NCI-H2227 (cell line): Measurements from ENCODE around the gene RBFOX1.

Source experiments
- DNase-seq: peaks from one replicate; lab custom pipeline; 2025; ENCODE audit not compliant: unreplicated experiment; lab: John Stamatoyannopoulos, UW

Gene RBFOX1

DNA sequence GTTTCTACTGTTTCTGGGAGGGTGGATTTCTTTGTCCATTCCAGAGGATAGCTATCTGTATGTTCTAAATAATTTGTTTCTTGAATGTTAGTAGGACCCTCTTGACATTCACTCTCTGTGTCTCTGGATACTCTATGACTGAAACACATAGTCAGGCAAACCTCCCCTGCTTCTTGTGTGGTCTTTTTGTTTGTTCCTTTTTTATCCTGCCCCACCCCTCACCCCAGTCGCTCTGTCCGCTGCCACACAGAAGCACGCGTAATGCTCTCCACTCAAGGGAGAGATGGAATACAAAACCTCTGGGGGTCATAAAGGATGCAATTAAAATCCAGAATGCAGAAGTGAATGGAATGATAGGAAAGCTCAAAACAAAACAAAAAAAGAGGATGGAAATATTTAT lies 253.1 kb downstream of the RBFOX1 start:
- DNase-seq = no peak

DNA sequence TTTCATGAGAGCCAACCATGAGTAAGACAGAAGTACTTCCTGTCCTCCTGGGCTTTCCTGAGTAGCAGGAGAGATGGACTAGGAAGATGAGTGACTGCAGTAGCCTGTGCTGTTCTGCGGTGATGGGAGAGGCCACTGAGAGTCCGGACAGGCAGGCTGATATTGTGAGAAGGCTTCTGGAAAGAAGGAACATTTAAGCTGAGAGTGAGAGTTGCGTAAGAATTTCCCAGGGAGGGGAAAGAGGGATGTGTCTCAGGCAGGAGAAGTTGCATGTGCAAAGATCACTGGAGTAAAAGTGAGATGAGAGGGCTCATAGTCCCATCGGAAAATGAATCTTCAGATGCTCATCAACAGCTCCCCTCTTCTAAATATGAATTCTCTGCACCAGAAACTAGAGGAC lies 258.3 kb downstream of the RBFOX1 start:
- no peak for DNase-seq

DNA sequence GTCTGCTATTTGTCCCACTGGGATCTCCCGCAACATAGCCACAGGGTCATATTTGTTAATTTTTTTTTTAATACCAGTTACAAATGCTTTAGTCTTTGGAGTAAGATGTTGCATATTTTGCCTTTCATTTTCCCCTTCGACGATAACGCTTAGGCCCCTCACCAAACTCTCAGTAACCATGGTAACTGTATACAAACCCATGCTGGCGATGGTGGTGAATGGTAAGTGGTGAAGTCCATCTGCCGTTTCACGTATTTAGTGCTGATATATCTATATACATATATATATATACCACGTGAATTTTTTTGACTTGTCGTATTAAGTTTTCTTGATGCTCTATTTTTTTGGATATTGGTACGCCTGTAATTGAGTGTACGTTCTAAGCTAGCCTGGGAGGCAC lies 263.7 kb downstream of the RBFOX1 start:
- DNase-seq = no peak

DNA sequence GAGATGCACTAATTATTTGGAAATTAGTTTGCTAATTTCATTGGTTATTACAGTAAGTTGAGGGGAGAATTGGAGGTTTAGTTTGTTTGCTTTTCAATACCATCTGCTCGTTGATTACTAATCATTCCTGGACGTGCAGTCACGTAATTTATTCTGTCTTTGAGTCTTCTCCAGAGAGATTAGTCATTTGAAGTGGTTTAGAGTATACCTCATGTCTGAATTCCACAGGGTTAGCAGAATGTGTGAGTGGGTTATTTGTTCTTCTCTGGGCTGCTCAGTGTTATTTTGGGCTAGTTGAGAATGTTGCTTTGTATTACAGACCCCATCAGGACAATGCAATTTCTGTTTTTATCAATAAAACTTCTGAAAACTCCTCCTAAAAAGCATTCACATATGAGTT lies 265.0 kb downstream of the RBFOX1 start:
- no peak for DNase-seq

DNA sequence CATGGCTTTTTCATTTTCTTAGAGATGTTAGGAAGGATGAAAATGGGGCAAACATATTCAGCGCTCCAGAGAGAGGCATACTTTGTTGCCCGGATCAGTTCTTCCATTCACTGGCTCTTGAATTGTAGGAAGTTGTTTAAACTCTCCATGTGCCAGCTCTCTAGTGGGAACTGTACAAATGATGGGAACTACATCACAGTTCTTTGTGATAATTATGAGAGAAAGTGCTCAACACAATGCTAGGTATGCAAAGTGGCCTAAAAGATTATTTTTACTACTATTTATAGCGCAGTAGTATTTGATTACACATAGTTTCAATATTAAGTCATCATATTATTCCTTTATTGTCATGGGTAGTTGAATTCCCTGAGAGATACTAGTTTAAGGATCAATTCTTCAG lies 268.5 kb downstream of the RBFOX1 start:
- no peak for DNase-seq

DNA sequence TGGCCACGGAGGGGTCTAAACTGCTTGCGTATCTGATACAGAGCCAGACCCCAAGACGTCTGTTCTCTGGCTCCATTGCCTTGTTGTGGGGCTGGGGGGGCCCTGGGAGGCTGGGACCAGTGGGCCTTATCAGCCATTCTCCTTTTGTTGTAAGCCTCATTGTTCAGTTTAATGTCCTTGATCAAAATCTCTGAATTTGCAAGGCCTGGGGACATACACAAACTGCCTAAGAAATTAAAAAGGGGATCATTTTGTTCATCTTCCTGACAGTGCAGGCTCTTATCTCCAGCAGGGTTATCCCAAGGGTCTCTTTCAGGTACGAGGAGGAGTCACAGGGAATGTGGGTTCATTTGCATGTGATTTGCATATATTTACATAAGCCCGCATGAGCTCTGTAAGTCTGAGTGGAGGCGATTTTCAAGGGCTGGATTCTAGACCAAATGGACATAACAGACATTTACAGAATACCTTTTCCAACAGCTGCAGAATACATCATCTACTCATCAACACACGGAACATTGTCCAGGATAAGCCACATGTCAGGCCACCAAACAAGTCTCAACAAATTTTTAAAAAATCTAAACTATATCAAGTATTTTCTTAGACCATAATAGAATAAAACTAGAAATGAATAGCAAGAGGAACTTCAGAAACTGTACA lies 269.8 kb downstream of the RBFOX1 start:
- DNase-seq = no peak

DNA sequence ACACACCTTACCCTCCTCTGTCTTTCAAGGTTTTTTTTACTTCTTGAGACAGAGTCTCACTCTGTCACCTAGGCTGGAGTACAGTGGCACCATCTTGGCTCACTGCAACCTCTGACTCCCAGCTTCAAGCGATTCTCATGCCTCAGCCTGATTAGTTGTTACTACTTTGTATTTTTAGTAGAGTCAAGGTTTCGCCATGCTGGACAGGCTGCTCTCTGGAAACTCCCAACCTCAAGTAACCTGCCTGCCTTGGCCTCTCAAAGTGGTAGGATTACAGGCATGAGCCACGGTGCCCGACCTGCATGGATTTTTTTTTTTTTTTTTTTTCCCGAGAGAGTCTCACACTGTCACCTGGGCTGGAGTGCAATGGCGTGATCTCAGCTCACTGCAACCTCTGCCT lies 273.2 kb downstream of the RBFOX1 start:
- DNase-seq = no peak

DNA sequence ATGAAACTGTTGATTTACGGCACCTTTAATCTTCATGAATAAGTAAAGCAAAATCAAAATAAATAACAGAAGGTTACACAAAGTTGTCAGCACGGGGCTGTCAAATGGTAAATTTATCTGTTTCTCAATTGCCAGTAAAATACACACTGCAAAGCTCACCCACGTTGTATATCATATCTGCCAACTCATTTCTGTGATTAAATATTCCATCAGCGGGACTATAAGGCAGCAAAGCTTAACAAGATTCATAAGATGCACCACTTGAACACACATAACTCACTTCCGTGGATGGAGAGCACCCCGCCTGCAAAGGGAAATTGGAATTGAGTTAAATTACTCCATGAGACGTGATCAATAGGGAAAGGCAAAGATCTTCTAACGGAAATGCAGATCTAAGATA lies 280.0 kb downstream of the RBFOX1 start:
- DNase-seq = no peak

DNA sequence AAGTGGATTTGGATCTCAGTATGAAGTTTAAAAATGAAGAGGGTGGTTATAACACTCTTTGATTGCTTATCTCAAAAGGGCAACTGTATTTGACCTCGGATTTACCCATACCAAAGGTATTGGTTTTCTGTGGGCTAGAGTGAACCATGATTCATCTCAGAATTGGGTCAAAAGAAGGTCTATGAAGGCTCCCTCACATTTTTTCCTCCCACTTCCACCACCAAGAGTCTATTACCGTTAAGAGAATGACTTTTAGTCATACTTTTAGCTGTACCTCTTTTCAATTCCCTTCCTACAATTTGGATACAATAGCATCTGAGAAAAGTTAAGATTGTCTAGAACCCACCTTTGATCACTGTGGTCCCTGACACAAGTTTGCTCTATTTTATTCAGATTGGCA lies 280.9 kb downstream of the RBFOX1 start:
- no peak for DNase-seq

DNA sequence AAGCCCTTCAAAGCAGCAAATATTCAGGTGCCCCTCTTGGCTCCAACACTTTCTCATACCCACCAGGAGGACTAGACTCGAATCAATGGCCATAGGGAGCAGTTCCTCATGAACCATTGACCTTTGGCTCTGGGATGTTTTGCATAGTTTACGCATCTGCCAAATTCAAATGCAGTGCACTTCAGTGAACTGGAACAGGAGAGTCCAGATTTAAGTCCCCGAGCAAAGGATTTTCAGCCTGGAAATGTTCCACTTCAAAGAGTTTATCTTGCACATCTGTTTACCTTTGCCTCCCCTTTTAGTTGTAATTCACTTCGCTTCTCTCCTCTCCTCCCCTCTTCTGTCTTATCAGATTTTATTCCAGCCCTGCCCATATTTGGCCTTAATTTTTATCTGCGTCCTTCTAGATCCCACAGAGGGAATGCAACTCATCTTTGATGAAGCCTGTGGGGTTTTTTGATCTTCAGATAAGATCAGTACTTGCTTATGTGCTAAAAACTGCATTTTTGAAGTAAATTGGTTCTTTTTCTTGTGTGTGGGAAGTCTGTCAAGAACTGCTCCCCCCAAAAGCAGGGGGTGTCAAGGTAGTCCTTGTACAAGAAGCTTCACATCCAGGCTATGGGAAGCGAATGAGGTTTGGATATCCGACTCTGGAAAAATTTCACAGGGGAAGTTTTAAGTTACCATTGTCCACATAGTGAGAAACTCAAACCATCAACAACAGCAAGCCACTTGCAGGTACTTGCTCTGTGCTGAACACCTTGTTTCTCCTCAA lies 281.6 kb downstream of the RBFOX1 start:
- no peak for DNase-seq

DNA sequence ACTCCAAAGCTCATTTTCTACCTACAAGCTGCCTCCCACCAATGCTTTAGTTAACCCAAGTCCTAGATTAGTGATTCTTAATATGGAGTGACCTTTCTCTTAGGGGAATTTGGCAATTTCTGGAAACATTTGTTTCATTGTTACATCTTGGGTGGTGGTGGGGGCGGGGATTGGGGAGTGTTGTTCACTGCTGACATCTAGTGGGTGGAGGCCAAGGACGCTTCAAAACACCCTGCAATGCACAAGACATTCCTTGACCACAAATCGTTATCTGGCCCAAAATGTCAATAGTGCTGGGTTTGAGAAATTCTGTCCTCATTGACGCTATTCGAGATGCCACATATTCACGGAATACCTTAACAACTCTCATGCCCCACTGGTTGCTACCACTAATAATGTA lies 282.9 kb downstream of the RBFOX1 start:
- no peak for DNase-seq

DNA sequence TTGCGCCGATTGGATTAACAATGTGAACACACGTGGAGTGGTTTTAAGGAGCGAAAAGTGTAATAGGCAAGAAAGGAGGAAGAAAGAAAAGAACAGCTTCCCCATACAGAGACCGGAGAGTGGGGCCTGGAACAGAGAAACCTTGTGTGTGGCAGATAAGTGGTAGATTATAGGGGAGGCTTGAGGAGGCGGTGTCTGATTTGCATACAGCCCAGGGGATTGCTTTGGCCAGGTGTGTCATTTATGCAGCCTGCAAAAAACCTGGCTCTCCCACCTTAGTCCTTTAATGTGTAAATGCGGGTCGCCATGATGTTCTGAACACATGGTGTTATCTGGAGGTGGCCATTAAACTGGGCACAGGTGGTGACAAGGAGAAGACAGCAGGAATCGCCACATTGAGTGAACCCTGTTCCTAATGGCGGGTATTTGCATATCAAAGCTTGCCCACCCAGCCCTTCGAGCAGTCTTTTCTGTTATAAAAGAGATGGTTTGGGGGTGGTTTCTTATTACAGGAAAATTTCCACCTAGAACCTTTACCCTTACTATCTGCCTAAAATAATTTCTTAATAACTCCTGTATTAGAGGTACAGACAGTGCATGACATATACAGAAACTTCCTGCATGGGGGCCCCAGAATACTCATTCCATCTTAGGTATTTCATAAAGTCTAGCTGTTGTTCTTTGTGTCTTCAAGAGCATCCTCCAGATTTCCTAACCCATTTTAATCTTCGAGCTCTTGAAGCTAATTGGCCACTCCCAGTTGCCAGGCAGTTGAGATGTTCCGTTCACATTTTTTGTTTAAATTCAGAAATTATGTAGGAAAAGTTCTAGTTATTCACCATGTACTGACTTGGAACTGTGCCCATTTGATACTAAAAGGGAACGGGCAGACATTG lies 292.5 kb downstream of the RBFOX1 start:
- no peak for DNase-seq

DNA sequence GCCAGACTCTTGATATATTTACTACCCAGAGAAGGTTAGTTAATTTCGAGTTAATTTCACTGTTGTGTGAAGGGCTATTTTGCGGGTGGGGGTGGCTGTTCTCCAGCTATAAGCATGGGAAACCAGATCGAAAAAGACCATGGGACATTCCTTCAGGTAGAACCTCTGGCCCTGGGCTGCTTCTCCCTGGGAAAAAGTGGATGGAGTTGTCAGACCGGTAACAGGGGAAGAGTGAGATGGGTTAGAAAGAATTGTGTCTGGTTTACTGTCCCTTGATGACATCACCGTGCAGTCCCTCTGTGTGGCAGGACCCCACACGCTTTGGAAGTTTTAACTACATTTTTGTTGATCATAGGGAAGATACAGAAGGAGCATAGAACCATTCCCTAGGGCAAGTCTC lies 296.3 kb downstream of the RBFOX1 start:
- no peak for DNase-seq

DNA sequence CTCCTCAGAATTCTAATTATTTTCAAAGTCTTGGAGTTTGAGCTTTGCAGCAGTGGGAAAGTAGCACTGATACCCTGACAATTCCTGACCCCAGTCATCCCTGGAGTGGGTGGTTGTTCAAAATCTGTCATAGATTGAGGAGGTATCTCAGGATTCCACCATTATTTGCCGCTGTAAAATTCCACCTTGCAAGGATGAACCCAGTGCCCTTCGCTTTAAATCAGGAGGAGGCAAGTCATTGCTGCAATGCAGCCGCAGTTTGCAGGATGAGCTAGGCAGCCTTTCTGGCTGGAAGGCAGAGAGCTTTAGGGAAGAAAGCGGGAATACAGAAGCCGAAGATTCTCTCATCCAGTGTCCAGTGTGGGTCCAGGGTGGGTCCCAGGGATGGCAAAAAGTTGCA lies 296.9 kb downstream of the RBFOX1 start:
- no peak for DNase-seq

DNA sequence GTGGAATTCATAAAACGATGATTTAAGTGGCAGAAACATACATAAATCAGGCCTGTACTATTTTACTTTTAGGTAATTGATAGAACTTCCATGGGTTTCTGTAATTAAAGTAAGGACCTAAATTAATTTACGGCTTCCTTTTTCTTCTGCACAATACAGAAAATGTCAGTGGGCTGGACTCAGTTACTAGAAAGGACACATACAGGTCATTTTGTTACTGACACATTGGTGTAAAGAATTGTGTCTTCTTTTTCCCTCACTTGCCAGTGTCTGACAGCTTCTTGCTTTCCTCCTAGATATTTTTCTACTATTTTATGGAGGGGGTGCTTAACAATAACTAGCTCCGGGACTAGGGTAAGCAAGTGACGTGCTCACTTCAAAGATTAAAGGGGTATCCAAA lies 304.8 kb downstream of the RBFOX1 start:
- no peak for DNase-seq

DNA sequence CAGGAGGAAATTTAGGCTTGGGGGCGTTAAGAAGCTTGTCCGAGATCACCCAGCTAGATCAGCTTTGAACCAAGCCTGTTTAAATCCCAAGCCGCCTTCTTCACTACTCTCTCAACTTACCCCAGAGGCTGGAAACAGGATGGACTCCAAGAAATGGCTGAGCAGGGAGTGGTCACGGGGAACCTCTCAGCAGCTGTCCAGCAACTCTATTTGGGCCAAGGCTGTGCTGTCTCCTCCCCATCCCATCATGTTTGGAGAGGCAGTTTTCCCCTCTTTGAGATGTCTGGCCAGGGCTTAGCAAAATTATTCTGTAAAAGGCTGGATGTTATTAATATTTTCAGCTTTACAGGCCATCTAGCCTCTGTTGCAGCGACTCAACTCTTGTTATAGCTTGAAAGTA lies 305.7 kb downstream of the RBFOX1 start:
- no peak for DNase-seq

DNA sequence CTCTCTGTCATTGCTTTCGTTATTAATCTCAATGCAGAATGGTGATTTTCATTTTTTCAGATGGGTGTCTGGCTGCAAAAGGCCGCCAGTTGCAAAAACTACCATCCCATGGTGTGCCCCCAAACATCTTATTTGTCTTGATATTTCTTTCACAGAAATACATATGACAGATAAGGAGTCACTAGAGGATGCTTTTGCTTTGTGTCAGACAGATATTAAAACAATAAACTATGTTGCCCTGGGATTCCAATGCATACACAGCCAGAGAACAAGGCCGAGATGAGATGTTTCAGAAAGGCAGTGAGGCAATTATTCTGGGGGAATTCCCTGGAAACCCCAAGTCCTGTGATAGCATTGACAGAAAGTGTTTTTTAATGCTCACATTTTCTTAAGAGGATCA lies 307.7 kb downstream of the RBFOX1 start:
- DNase-seq = no peak

DNA sequence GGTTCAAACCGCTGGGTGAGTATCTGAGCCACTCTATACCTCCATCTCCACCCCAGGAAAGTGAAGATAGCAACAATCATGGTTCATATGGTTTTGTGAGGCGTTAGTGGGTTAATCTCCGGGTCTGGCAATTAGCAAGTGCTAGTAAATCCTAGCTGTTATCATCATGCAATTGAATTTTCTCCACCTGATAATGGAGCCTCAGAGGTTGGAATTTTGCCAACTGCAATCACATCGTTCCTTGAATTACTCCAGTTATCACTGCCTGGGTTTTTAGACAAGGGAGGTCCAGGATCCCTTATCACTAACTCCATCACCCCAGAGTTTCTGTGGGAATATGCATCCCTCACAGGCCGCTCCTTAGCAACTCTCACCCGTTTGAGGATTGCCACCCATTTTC lies 311.5 kb downstream of the RBFOX1 start:
- no peak for DNase-seq

DNA sequence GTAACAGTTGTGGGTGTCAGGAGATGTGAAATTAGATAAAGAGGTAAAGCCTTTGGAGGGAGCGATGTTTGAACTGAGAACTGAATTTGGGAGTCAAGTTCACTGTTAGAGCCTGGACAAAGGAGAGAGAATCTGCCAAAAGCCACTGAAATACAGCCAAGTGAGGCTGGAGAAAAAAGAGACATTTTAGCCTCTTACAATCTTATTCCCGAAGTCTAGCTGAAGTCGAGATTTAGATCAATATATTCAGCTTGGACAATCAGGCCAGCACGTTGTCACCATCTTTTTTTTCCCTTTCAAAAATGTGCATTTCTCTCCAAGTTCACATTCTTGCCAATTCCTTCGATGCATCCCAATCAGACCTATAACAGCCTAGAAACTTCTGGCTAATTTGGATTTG lies 312.2 kb downstream of the RBFOX1 start:
- DNase-seq = no peak

DNA sequence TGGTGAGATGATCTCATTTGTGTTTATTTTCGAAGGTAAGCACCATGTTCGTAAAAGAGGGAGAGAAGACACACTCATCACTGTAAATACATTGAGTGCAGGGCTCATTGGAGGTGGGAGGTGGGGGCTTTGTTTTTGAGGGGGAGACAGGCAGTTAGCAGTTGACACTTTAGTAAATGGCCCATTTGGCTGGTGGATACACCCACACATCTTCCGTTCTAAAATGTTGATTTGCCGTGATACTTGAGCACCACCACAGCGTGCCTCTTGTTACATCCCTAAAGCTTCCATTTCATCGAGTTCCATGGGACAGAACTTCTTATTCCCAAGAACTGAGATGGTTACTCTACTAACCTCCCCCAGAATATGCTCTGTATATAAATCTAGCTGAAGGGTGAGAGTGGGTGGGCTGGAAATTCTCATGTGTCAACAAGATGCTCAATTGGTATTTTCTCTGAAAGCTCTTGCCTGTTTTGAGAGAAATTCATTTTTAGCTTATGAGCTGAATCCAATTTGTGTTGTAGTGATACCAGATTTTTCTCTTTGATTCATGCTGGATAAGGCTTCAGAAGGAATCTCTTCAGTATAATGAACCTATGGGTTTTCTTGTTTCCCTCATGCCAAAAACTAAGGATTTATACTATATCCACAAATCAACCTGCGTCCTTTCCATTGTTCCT lies 314.3 kb downstream of the RBFOX1 start:
- no peak for DNase-seq

DNA sequence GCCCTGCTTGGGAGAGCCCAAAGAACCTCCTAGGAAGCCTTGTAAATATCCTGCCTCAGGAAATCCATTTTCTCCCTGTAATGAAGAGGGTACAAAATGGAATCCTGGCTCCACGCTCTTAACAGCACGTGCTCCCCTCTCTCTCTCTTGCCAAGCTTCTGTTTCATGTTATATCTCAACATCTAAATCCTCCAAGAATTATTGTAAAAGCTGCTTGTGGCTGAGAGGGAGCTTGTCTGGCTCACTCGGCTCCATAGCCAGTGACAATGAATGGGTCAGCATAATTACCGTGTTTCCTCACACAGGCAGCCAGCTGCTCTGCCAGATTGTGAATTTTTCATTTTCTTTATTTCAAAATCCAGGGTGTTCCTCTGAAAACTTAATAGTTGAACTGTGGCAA lies 317.8 kb downstream of the RBFOX1 start:
- no peak for DNase-seq
